DMS79 treated with DMSO at 0.1 percent for 48 hours (cell line): ENCODE results near the gene CUEDC1.
A peak's percentile ranks its signal among the peaks of the same experiment; 100 is the strongest.

Experiments
- DNase-seq: peaks from one replicate; lab custom pipeline; 2025; lab: John Stamatoyannopoulos, UW

CUEDC1 gene

GRCh38 chr17:57874434-57875289 is 80.5 kb downstream of the CUEDC1 start:
- DNase-seq: no peak

DNA sequence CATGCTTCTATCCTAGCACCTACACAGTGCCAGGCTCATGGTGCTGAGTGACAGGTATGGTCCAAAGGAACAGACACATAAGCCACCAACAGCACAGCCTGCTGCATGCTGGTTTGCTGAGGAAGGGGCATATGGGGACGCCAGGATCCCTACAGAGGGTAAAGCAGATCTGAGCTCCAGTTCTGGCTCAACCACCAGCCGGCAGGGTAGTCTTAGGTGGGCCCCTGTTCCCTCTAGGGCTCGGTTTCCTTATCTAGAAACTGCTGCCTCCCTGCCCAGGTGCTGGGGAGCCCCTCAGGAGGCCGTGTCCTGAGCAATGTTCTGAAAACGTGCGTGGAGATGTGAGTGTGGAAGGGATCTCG is 81.2 kb downstream of the CUEDC1 start:
- DNase-seq: no peak

DNA sequence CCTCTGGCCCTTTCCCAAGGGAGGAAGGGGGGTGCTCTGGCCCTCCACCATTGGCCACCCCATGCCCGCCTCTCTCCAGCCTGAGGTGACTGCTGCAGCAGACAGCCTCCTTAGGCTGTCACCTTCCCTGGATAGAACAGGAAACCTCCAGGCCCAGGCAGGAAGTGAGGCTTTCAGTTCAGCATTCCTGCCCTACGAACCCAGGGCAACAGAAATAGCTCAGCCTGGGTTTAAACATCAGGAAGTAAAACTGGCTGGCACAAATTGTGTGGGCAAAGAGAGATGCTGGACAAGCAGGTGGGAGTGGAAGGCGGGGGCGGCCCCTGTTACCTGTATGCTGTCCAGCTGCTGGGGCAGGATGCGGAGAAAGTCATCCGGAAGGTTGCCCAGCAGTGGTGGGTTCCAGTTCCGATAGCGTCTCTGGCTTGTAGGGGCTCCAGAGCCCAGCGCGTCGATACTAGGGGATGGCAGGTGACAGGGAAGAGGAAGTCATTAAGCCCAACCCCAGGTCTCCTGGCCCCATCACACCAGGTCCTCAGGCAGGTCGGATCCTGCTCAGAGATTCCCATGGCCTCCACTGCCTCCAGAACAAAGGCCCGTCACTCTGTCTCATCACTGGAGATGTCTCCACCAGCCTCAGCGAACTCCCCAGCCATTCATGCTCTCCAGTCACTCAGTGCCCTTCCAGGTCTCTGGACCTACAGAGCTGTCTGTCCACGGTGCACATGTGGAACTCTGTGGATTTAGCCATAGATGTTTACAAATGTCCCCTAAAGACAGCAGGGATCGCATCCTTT is 81.8 kb downstream of the CUEDC1 start:
- no peak for DNase-seq

GRCh38 chr17:57872536-57872935 is 82.7 kb downstream of the CUEDC1 start:
- no peak for DNase-seq

DNA sequence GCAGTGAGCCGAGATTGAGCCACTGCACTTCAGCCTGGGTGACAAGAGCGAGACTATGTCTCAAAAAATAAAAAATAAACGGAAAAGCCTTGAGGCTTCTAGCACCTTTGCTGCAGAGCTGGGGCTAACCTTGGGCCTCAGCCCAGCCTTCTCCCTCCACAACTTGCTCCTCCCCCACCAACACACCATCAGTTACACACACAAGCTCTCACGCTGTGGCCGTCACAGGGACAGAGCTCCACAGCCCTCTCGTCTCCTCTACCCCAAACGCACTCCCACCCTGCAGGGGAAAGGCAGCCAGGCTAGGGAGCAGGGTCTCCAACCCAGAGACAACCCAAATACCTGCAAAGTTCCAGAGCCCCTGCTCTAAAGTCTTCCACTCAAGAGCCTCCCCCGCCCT is 83.3 kb downstream of the CUEDC1 start:
- no peak for DNase-seq

GRCh38 chr17:57871155-57871554 is 84.1 kb downstream of the CUEDC1 start:
- no peak for DNase-seq

- no peak for DNase-seq
Observed at GRCh38 chr17:57870283-57870635, 85.0 kb downstream of the CUEDC1 start.

- no peak for DNase-seq
Observed at GRCh38 chr17:57869617-57870282, 85.5 kb downstream of the CUEDC1 start.

DNA sequence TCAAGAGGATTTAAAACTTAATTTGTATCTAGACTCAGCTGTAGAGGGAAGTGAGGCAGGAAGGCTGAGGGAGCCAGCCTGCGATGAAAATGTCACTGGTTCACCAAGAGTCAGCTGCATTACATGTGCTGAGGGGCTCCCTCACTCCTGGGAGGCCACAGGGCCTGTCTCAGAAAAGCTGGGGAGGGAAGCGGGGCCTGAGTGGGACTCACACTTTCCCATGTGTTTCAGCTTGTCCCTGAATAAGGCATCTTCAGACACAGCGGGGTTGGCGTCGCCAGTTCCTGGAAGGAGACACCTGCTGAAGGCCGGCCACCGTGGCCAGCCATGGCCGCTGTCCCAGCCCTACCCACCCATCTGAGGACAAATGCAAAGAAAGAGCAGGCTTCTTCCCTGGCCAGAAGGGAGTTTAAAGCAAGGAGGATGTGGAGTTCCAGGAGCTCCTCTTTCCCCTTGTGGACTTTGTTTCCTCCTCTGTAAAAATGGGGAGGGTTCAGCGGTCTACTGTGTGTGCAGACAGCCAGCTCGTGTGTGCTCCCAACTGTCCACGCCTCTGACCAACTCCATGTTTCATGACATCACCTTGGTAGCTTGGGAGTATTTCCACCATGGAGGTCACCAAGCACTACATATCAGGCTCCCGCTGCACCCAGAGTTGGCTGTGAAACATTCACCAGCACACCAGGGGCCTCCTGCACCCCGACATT is 86.1 kb downstream of the CUEDC1 start:
- DNase-seq: no peak

DNA sequence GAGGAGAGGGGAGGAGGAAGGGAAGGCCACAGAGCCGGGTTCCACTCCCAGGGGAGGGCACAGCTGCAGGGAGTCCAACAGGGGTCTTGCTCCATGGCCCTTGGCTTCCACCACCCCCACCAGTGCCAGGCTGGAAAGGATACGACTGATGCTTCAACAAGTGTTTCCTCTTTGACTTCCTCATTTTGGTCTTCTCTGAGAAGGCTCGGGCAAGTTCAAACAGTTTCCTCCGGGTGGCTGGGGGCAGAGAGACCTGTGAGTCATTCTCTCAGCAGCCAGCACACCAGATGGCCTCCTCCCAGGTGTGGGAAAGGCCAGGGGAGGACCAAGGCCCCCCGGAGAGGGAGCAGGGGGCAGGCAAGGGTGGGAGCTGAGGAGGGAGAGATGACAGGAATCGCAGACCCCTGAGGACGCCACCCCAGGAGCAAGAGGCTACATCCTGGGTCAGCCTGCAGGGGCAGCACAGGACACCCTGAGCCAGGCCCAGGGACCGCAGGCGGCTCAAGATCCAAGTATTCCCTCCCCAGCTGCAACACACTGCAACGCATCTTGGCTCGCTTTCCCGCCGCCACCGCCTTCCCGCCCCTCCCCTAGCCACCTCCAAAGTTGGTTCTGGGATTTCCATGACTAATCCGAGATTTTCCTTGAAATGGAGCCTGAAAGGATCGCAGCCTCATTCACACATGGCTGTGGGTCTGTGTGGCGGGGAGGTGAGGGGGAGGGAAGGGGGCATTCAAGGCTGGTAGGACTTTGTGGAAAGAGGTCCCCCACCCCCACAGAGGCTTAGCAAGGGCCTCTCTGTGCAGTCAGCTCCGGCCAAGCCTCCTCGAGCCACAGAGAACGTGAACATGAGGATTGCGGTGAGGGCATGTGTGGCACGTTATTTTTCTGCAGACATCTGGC is 87.0 kb downstream of the CUEDC1 start:
- peak; percentile 8 for DNase-seq

DNA sequence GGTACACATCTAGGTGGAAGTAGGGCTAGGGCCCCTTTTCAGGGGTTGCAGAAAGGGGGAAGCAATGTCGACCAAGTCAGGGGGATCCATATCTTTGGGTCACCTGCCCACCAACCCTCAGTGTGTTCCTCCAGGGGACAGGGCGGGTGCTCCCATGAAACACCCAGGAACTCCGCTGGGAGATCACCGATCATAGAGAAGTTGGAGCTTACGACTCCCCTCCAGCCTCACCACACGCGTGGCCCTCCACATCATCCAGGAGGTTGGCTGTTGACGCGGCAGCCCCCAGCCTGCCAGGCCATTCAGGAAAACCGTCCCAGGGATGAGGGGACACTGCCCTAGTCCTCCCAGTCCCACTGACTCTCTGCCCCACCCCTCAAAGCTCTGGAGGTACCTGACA is 88.1 kb downstream of the CUEDC1 start:
- DNase-seq: no peak

DNA sequence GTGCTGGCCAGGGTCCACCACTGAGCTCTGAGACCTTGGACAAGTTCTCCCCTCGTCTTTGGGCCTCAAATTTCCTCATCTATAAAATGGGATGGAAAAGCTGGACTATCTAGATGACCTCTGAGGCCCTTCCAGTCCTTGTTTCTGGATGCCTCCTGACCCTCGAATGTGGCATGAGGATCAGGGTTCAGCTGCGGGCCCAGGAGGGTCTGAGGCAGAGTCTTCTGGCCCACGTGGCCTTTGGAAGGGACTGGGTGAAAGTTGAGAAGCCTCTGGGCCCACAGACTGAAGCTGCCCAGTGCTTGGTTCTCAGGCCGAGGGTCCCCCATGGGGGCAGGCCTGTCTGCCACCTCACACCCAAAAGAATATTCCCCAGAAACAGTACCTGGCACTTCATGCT is 88.5 kb downstream of the CUEDC1 start:
- DNase-seq: no peak

DNA sequence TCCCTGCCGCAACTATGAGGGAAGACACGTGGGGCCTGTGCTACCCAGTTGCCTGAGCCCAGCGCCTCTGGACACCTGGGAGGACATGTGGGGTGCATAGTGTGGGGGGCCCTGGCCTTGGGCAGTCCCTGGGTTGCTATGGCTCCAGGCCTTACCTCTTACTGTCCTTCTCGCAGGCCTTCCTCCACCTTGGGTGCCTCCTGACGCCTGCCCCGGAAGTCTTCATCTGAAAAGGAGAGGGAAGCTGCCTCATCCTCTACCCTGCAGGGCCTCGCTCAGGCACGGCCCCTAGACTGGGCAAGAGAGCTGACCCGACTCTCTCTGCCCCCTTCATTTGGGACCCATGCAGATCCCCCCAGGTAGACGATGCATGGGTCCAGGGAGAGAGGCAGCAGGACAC is 88.9 kb downstream of the CUEDC1 start:
- no peak for DNase-seq

GRCh38 chr17:57864273-57864672 is 90.9 kb downstream of the CUEDC1 start:
- no peak for DNase-seq

- DNase-seq: no peak
Observed at GRCh38 chr17:57862694-57863667, 92.2 kb downstream of the CUEDC1 start.

- DNase-seq: no peak
Observed at GRCh38 chr17:57861790-57862693, 93.2 kb downstream of the CUEDC1 start.

DNA sequence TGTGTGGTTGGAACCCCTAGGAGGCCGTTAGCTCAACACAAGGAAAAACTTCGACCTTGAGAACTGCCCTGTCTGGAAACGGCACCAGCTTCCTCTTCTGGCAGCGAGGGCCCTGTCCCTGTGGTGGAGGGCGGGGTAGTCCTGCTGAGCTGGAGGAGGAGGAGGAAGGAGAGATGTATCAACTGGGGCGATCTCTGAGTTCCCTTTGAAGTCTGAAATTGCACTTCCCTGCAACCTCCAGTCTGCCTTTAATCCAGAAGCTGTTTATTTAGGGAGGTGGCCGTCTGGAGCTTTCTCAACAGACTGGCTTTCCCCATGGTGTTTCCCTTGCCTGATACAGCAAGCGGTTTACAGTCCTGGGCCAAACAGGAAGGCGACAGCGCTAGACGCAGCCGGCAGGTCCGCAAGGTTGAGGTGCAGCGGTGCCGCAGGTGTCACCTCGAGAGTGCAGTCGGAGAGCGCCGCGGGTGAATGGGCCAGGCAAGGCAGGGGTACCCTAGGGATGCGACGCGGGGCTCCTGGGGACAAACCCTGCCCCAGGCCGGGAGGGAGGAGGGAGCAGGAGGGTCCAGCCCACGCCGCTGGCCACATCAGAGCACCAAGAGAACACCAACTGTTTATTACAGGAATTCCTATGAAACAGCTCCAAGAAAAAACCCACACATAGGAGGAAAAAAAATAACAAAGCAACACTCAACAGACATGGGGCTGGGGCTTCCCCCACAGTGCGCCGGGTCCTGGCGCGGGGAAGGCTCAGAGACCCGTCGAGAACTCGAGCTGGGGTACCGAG is 94.0 kb downstream of the CUEDC1 start:
- peak; percentile 26 for DNase-seq

DNA sequence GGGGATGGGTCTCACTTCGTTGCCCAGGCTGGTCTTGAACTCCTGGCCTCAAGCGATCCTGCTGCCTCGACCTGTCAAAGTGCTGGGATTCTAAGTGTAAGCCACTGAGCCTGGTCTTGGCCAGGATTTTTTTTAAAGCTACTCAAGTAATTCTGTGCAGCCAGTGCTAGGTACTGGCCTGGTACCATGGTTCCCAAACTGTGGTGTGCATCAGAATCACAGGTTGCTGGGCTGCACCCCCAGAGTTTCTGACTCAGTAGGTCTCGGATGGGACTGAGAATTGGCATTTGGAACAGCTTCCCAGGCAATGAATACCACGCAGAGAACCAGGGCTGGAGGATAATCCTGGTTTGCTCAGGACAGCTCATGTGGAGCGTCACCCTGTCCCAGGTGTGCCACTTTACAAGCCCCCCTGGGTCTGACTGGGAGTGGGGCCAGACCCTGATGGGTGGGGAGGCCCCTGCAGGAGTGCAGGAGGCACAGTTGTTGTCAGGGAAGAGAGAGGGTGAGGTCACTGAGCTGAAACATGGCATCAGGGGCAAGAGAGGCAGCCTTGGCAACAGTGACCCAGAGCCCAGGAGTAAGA is 94.7 kb downstream of the CUEDC1 start:
- no peak for DNase-seq
